ENCODE data around the gene FHL2. TPM values are rescaled to one million over a fixed set of nuclear protein-coding genes. Genes with fewer than 3 reads are reported as not detected.

FHL2 gene
- total and polyA plus RNA-seq, 4 donors = 3.9 to 9.0 (median 6.5) TPM

- Histone ChIP-seq H3K9ac (ENCODE audit: low read depth in 1 of 2, low read length in 2 of 2) (no peak overlapping the region), H3K36me3 (ENCODE audit: control insufficient read depth in 4 of 4, insufficient read depth in 3 of 4, low read depth in 1 of 4, low read length in 3 of 4) (no peaks in the 10 kb centered on the region), H3K27ac (ENCODE audit: low read depth in 1 of 2, low read length in 2 of 2) (no peak overlapping the region), H3K4me3 (ENCODE audit: low read depth in 1 of 3, low read length in 3 of 3) (no peak overlapping the region), H3K27me3 (ENCODE audit: control insufficient read depth in 4 of 4, insufficient read depth in 4 of 4, low read length in 3 of 4) (no peaks in the 10 kb centered on the region), H3K9me3 (ENCODE audit: control insufficient read depth in 4 of 4, low read length in 3 of 4) (no peaks in the 10 kb centered on the region), H3K4me1 (ENCODE audit: control insufficient read depth in 4 of 4, insufficient read depth in 4 of 4, low read length in 3 of 4) (peaks cover 0 to 3% (median 0%) of the 10 kb centered on the region in 4 donors)
- 75% methylated on average over 14 of the region's 14 CpGs for WGBS
- TF ChIP-seq HNF4G (IDR thresholded peaks at IDR 0.05) (no peak), NR2F2 (IDR thresholded peaks at IDR 0.05) (no peak), FOXA2 (IDR thresholded peaks at IDR 0.05) (no peak), JUND (IDR thresholded peaks at IDR 0.05) (no peak), CTCF (IDR thresholded peaks at IDR 0.05; ENCODE audit: low read depth, low read length, missing input control) (no peak), HNF4A (conservative IDR thresholded peaks at IDR 0.05) (no peak), REST (IDR thresholded peaks at IDR 0.05) (no peak), RXRA (IDR thresholded peaks at IDR 0.05) (no peak), ATF3 (IDR thresholded peaks at IDR 0.05) (no peak), SP1 (IDR thresholded peaks at IDR 0.05) (no peak), RAD21 (IDR thresholded peaks at IDR 0.05) (no peak), EGR1 (IDR thresholded peaks at IDR 0.05; ENCODE audit: low read depth in 2 of 2) (no peak), TAF1 (conservative IDR thresholded peaks at IDR 0.05) (no peak), GABPA (IDR thresholded peaks at IDR 0.05 in 1 of 2, conservative IDR thresholded peaks at IDR 0.05 in 1 of 2) (no peak), FOXA1 (IDR thresholded peaks at IDR 0.05) (no peak), YY1 (IDR thresholded peaks at IDR 0.05) (no peak), MAX (IDR thresholded peaks at IDR 0.05) (no peak), ZBTB33 (IDR thresholded peaks at IDR 0.05) (no peak)
- DNase-seq (ENCODE audit: low spot score) = no peak
Observed at GRCh38 chr2:105403783-105404698, 5.2 kb upstream of the FHL2 start.
